HG03095 (cell line): ENCODE results near the gene TDRD9.

Experiments
- ATAC-seq: cut with Tn5 transposase; IDR thresholded peaks from one replicate; pipeline ENCODE4 v1.9.1; 2021; ENCODE audit warnings: moderate library complexity; ENCODE audit not compliant: unreplicated experiment

Gene TDRD9

DNA sequence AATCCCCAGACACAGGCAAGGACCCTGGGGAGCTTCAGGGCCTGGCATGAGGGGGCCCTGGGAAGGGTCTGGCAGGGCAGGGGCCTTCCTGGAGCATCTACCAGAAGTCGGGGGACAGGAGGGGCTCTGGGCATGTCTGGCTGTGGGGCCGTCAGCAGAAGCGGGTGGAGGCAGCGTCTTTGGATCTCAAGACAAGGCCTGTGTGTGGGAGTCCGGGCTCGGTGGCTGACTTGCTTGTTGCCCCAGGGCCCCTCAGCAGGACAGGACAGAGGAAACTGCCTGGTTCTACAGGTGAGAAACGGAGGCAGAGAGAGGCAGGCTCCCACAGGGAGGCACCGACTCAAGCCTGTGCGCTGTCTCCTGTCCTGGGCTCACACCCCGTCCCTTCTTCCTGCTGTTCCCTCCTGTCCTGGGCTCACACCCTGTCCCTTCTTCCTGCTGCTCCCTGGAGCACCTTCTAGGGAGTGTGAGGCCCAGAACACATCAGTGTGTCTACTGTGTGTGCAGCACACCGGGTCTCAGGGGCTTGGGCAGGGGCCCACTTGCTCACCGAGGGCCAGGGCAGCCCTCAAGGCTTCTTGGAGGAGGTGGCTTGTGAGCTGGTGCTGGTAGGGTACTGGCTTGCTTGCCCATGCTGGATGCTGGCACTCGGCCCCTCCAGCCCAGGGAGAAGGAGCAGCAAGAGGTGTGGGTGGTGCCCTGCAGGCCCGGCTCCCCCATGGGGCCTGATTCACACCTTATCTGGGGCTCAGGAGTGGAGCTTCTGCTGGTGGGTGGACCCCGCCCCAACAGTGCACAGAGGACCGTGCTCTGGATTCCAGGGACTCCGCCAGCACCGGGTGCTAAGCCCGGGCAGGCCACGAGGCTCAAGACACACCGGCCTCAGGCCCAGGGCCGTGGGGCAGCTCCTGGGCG, 172.2 kb downstream of the TDRD9 start:
- no peak for ATAC-seq

DNA sequence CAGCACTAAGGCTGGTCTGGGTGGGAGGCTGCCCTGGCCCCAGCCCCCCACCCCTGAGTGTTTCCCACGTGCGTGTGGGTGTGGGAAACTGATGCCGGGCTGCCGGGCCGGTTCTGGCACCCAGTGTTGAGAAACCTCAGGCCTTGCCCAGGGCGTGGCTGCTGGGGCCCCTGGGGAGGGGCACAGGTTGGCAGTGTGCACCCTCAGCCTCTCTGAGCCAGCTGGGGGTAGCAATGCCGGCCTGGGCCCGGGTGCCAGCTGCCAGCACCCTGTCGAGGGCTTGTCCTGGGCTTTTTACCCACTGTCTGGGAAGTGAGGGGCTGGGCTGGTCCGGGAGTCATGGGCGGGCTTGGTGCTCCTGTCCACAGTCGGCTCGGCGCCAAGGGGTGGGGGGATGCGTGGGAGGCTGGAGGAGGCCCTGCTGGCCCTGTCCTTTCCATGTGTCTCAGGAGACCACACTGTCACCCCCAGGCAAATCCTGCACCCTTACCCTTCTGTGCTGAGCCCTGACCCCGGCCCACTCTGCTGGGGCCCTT, 172.9 kb downstream of the TDRD9 start:
- ATAC-seq, result no peak

DNA sequence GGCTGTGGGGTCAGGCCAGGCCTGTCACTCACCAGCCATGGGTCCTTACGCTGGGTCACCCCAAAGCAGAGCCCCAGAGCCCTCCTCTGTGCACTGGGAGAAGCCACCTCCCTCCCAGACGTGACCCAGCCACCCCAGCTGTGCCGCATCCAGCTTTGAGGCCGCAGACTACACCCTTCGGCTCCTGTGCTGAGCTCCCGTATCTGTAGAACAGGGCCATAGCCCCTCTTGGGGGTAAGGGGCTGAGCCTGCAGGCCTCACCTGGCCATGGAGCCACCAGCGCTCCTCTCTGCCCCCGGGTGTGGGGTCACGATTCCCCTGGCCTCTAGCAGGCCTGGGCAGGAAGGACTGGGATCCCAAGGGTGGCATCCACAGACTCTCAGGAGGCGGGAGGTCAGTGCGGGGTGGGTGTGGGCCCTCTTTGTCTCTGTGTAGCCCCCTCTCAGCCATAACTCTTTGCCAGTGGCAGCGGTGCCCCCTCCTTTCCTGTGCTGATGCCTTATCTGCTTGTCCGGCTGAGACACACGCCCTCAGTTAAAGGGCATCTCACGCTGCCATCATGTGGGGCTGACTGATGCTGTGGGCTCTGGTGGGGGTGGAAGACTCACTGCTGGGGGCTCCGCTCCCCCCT, 173.5 kb downstream of the TDRD9 start:
- no peak for ATAC-seq
